ENCODE results near the gene TAF10. TPM values are rescaled to one million over a fixed set of nuclear protein-coding genes. Genes with fewer than 3 reads are reported as not detected.

Gene TAF10
- total RNA-seq, 4 donors from 2014 or later, result 49.8 to 77.8 (median 65.7) TPM

GRCh38 chr11:6588018-6588417 lies 24.0 kb downstream of the TAF10 start:
- H3K27me3 ChIP-seq, result no peaks in the 10 kb centered on the region
- ATAC-seq, result no peak
- DNase-seq, result no peak
- in situ Hi-C loops (cut with MboI; ENCODE audit: low sequenced_read_pairs in 4 of 4) (no loop called here), intact Hi-C loops (cut with DNase I; ENCODE audit: low total_unique reads) (no loop called here)
- no peak for TF ChIP-seq CTCF (IDR thresholded peaks at IDR 0.05 in 4 of 5, conservative IDR thresholded peaks at IDR 0.05 in 1 of 5)
- no peak for TF ChIP-seq POLR2A (IDR thresholded peaks at IDR 0.05)
- H3K9me3 ChIP-seq, result peaks cover 0 to 14% (median 0%) of the 10 kb centered on the region in 3 donors
- H3K4me3 ChIP-seq, result no peak overlapping the region
- H3K36me3 ChIP-seq, result peaks cover 0 to 8% of the 10 kb centered on the region in 2 donors
- H3K27ac ChIP-seq, result peak overlapping the region in 3 of 4 donors; percentile 33 to 46 (median 44)
- H3K4me1 ChIP-seq, result peaks cover 0 to 3% of the 10 kb centered on the region in 2 donors

- peak in 1 of 2 donors; percentile 84 for ATAC-seq
- TF ChIP-seq CTCF (IDR thresholded peaks at IDR 0.05 in 4 of 5, conservative IDR thresholded peaks at IDR 0.05 in 1 of 5) (no peak), POLR2A (IDR thresholded peaks at IDR 0.05) (no peak)
- in situ Hi-C loops (cut with MboI; ENCODE audit: low sequenced_read_pairs in 4 of 4), result no loop called here
- Histone ChIP-seq H3K9me3 (peaks cover 0 to 14% (median 0%) of the 10 kb centered on the region in 3 donors), H3K27ac (peak overlapping the region in 3 of 4 donors; percentile 33 to 46 (median 44)), H3K36me3 (peaks cover 0 to 8% of the 10 kb centered on the region in 2 donors), H3K27me3 (no peaks in the 10 kb centered on the region), H3K4me1 (peaks cover 0 to 3% of the 10 kb centered on the region in 2 donors), H3K4me3 (no peak overlapping the region)
- intact Hi-C loops (cut with DNase I; ENCODE audit: low total_unique reads), result no loop called here
- peak in 1 of 2 donors; percentile 44 for DNase-seq
Observed at GRCh38 chr11:6587360-6587953, 24.6 kb downstream of the TAF10 start.

DNA sequence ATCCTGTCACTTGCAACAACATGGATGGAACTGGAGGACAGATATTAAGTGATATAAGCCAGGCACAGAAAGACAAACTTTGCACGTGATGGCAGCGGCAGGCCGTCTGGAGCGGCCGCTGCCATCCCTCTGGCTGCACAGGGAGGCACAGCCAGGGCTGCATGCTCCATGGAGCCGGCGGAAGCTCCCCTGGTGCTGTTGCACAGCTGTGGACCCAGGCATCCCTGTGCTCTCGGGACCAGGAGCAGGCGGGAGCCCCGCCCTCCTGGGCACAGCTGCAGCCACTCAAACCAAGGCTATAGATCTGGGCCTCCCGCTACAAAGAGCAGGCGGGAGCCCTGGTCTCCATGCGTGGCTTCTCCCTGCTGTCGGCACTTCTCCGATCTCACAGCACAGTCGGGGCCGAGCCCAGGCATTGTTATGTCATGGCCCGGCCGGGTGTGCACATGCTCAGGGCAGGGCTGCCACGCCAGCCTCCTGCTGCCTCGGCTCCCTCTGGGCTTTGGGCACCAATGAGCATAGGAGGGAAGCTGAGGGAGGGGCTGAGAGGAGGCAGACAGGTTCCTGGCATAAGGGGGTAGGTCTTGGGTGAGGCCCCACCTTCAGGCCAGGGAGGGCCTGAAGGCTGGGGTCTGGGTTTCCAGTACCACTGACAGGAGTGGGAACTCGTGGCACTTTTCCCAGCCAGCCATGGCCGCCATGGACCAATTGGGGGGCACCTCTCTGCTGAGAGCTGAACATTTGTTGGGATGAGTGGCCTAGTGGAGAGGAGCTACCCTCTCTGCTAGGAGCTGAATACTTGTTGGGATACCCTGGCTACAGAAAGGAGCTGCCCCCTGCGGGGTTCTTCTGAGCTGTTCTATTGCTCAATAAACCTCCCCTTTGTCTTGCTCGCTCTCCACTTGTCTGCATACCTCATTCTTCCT lies 25.3 kb downstream of the TAF10 start:
- ATAC-seq, result no peak
- intact Hi-C loops (cut with DNase I; ENCODE audit: low total_unique reads), result no loop called here
- Histone ChIP-seq H3K4me1 (peaks cover 0 to 3% of the 10 kb centered on the region in 2 donors), H3K36me3 (peaks cover 0 to under 1% of the 10 kb centered on the region in 2 donors), H3K4me3 (no peak overlapping the region), H3K9me3 (peaks cover 0 to 14% (median 0%) of the 10 kb centered on the region in 3 donors), H3K27ac (no peak overlapping the region), H3K27me3 (no peaks in the 10 kb centered on the region)
- DNase-seq, result no peak
- in situ Hi-C loops (cut with MboI; ENCODE audit: low sequenced_read_pairs in 4 of 4), result no loop called here
- TF ChIP-seq POLR2A (IDR thresholded peaks at IDR 0.05) (no peak), CTCF (IDR thresholded peaks at IDR 0.05 in 4 of 5, conservative IDR thresholded peaks at IDR 0.05 in 1 of 5) (no peak)

DNA sequence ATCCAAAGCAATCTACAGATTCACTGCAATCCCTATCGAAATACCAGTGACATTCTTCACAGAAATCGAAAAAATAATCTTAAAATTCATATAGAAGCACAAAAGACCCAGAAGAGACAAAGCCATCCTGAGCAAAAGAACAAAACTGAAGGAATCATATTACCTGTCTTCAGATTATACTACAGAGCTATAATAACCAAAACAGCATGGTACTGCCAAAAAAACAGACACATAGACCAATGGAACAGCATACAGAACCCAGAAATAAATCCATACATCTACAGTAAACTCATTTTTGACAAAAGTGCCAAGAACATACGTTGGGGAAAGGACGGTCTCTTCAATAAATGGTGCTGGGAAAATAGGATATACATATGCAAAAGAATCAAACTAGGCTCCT lies 27.5 kb downstream of the TAF10 start:
- Histone ChIP-seq H3K9me3 (peaks cover 0 to 14% (median 0%) of the 10 kb centered on the region in 3 donors), H3K4me1 (peaks cover 0 to 3% of the 10 kb centered on the region in 2 donors), H3K27ac (no peak overlapping the region), H3K4me3 (no peak overlapping the region), H3K36me3 (no peaks in the 10 kb centered on the region), H3K27me3 (no peaks in the 10 kb centered on the region)
- TF ChIP-seq CTCF (IDR thresholded peaks at IDR 0.05 in 4 of 5, conservative IDR thresholded peaks at IDR 0.05 in 1 of 5), result no peak
- no peak for TF ChIP-seq POLR2A (IDR thresholded peaks at IDR 0.05)
- in situ Hi-C loops (cut with MboI; ENCODE audit: low sequenced_read_pairs in 4 of 4) (no loop called here), intact Hi-C loops (cut with DNase I; ENCODE audit: low total_unique reads) (no loop called here)
- ATAC-seq (no peak), DNase-seq (no peak)
